Hindlimb muscle (tissue), 1 donor: Measurements from ENCODE around the gene LRRC61. TPM values are rescaled to one million over a fixed set of nuclear protein-coding genes. Genes with fewer than 3 reads are reported as not detected.
"Not testable (repeated sequence)": the region's sequence is repeated elsewhere in the genome, so short reads cannot be mapped to it uniquely, and the experiment has no call there.

Experiments used
- DNase-seq: peaks from one replicate; pipeline ENCODE4 v3.0.0-alpha.2; 2013
- polyA plus RNA-seq: library from polyadenylated mRNA; unstranded; fragments of 120-200 nt; gene quantifications from one replicate; pipeline ENCODE4 v1.2.1, GENCODE V29; 2013; ENCODE audit not compliant: insufficient read length

Gene LRRC61
- 11.3 TPM for polyA plus RNA-seq

GRCh38 chr7:150322833-150323681, at the start of gene LRRC61, which contains the start of gene ACTR3C:
Gene LRRC61, plus strand, starts transcription at chr7:150323355. Its CDS starts 13,507 bp downstream, at chr7:150336862.
Gene ACTR3C, minus strand, starts transcription at chr7:150323545. Its CDS starts 28,249 bp downstream, at chr7:150295296.
- DNase-seq = peak; percentile 34

GRCh38 chr7:150276132-150276695, 46.9 kb upstream of the LRRC61 start:
- DNase-seq = peak; percentile 9

- DNase-seq = not testable (repeated sequence)
These were observed 44.8 kb upstream of the LRRC61 start for GRCh38 chr7:150278383-150278782.

GRCh38 chr7:150281681-150282403, 41.3 kb upstream of the LRRC61 start:
- DNase-seq = not testable (repeated sequence)

- not testable (repeated sequence) for DNase-seq
These were observed 40.0 kb upstream of the LRRC61 start for GRCh38 chr7:150283111-150283510.

- not testable (repeated sequence) for DNase-seq
These were observed 39.5 kb upstream of the LRRC61 start for GRCh38 chr7:150283608-150284007.

- DNase-seq = not testable (repeated sequence)
These were observed 37.1 kb upstream of the LRRC61 start for GRCh38 chr7:150285849-150286754.

GRCh38 chr7:150287815-150288214, 35.3 kb upstream of the LRRC61 start:
- not testable (repeated sequence) for DNase-seq

GRCh38 chr7:150288816-150289215, 34.3 kb upstream of the LRRC61 start:
- not testable (repeated sequence) for DNase-seq

- DNase-seq = not testable (repeated sequence)
These were observed 32.8 kb upstream of the LRRC61 start for GRCh38 chr7:150290317-150290716.

GRCh38 chr7:150295027-150295426, 28.1 kb upstream of the LRRC61 start:
- DNase-seq = not testable (repeated sequence)

GRCh38 chr7:150295614-150296013, 27.5 kb upstream of the LRRC61 start:
- not testable (repeated sequence) for DNase-seq

GRCh38 chr7:150296802-150297201, 26.4 kb upstream of the LRRC61 start:
- not testable (repeated sequence) for DNase-seq

GRCh38 chr7:150297978-150298377, 25.2 kb upstream of the LRRC61 start:
- DNase-seq = not testable (repeated sequence)

- not testable (repeated sequence) for DNase-seq
These were observed 20.2 kb upstream of the LRRC61 start for GRCh38 chr7:150302908-150303310.

GRCh38 chr7:150304499-150305258, 18.5 kb upstream of the LRRC61 start:
- DNase-seq = not testable (repeated sequence)

GRCh38 chr7:150305259-150305902, 17.8 kb upstream of the LRRC61 start:
- not testable (repeated sequence) for DNase-seq

GRCh38 chr7:150305903-150306284, 17.3 kb upstream of the LRRC61 start:
- DNase-seq = not testable (repeated sequence)

- DNase-seq = not testable (repeated sequence)
These were observed 16.8 kb upstream of the LRRC61 start for GRCh38 chr7:150306377-150306776.

GRCh38 chr7:150307129-150307528, 16.0 kb upstream of the LRRC61 start:
- no peak for DNase-seq
